HL-60 (cell line): ENCODE measurements around the gene HOXB2.

Source experiments
- POLR2AphosphoS5 ChIP-seq: IDR thresholded peaks from 2 replicates; pipeline ENCODE4 v1.6.1; 2012; ENCODE audit warnings: low read depth
- TF ChIP-seq, protein P1 (sequence below): IDR thresholded peaks from one replicate; pipeline ENCODE4 v1.5.1; 2011; ENCODE audit warnings: low read length, control low read depth, inconsistent platforms; ENCODE audit not compliant: insufficient read depth

DNA sequence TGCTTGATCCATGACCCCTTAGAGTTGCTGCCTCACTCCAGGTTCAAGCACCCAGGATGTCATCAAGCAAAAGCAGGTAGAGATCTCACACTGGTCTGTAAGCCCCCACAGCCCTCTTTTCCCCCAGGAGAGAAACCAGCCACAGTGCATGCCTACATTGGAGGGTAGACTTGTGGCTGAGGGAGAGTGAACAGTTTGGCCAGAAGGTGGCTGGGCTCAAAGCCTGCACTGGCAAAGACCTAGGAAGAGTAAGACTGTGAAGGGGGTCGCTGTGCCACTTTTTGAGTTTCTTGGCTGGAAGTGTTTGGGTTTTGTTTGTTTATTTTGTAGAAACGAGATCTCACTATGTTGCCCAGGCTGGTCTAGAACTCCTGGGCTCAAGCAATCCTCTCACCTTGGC, 42.6 kb downstream of the HOXB2 start:
- TF ChIP-seq, protein P1, sequence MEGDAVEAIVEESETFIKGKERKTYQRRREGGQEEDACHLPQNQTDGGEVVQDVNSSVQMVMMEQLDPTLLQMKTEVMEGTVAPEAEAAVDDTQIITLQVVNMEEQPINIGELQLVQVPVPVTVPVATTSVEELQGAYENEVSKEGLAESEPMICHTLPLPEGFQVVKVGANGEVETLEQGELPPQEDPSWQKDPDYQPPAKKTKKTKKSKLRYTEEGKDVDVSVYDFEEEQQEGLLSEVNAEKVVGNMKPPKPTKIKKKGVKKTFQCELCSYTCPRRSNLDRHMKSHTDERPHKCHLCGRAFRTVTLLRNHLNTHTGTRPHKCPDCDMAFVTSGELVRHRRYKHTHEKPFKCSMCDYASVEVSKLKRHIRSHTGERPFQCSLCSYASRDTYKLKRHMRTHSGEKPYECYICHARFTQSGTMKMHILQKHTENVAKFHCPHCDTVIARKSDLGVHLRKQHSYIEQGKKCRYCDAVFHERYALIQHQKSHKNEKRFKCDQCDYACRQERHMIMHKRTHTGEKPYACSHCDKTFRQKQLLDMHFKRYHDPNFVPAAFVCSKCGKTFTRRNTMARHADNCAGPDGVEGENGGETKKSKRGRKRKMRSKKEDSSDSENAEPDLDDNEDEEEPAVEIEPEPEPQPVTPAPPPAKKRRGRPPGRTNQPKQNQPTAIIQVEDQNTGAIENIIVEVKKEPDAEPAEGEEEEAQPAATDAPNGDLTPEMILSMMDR, result no peak
- TF ChIP-seq POLR2AphosphoS5, result no peak
